DMS 273 treated with DMSO at 0.1 percent for 48 hours (cell line): ENCODE results near the gene FBXO7.
"Not testable (repeated sequence)": the region's sequence is repeated elsewhere in the genome, so short reads cannot be mapped to it uniquely, and the experiment has no call there.

Experiments
- DNase-seq: peaks from one replicate; lab custom pipeline; 2025; lab: John Stamatoyannopoulos, UW

The FBXO7 gene

DNA sequence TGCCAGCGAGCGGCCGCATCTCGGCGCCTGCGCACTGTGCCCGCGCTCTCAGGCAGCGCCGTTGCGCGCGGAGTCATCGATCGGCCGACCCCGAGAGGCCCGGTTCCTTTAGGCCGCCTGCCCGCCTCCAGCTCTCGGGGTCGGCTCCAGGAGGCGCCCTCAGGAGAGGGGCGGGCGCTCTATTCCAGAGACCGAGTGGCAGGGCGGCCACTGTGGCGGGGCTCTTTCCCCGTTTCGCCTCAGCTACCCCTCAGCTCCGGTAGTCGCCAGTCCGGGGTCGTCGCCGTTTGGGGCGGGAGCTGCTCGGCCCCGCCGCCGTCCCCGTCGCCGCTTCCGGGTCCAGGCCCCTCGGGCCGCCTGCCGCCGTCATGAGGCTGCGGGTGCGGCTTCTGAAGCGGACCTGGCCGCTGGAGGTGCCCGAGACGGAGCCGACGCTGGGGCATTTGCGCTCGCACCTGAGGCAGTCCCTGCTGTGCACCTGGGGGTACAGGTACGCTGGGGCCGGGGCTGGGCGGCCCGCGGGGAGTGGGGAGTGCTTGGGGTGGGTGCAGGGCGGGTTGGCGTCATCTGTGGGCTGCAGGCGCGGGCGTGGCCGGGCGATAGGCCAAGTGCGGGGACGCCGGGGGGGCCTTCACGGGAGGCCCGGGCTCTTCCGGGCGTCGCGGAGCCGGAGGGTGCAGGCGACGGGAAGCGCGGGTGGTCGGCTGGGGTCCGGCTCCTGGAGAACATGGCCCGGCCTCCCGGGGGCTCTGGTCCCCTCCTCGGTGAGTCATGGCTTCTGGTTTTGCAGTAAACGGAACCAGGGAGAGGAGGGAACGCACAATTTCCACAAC is at the start of gene FBXO7:
Gene FBXO7, plus strand, starts transcription at position 177 of the 833 bp plus-strand sequence. Its CDS starts 192 bp downstream, at position 369.
- DNase-seq: peak; percentile 40

DNA sequence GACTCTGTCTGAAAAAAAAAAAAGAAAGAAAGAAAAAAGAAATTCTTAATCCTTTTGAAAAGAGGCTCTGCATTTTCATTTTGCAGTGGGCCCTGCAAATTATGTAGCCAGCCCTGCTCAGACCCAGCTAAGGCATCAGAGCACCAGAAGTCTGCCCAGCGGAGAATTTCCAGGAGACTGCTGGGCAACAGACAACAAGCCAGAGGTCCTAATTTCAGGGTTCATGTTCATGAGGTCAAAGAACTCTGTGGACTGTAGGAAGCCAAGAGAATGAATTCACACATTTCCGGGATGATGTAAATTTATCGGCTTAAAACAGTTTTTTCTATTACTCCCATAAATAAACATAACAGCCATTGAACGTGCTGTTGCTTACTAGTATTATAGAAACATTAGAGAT is 47.7 kb upstream of the FBXO7 start:
- no peak for DNase-seq

DNA sequence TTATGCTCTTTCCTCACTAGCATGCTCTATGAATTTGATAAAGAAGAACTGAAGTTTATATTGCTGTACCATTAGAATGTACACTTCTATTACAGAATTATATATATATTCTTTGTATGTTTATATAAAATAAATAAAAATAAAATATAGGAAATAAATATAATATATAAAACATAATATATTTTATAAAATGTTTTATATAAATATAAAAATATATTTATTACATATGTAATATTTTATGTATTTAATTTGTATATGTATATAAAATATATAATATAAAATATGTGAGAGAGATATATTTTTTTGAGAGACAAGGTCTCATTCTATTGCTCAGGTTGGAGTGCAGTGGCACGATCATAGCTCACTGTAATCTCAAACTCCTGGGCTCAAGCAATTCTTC is 44.3 kb upstream of the FBXO7 start:
- no peak for DNase-seq

DNA sequence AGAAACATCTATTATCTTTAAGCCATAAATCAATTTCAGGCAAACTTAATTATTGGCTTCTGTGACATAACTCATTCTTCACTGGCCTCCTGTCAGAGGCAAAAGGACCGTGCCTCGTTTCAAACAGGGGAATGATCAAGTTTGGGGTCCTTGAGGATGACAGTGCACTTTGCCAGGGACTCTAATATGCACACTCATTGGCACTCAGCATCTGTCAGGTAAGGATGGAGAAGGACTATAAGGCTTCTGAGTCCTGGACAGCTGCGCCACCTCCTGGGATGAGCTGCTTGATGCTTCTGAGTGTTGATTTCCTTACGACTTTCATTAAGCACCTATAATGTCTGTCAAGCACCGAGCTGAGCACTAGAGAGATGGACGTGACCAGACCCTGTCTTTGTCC is 30.5 kb upstream of the FBXO7 start:
- DNase-seq: no peak

GRCh38 chr22:32446321-32446720 is 28.3 kb upstream of the FBXO7 start:
- no peak for DNase-seq

- DNase-seq: no peak
Measured at GRCh38 chr22:32448980-32449379, 25.6 kb upstream of the FBXO7 start.

DNA sequence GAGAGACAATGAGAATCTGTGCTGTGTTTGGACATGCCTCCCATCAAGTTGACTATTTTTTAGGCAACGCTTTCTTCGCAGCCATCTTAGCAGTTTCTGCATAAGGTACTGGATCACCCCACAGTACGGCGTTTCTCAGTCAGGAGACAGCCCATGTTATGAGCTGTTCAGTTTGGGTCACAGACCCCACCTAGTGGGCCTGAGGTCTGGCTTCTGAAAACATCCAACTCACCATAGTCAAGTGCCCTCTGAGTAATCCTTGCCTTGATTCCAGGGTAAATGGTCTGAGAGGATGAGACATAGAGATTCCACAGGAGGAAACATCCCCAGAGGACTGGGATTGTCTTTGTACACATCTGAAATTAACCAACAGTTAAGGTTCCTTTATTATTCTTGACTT is 17.6 kb upstream of the FBXO7 start:
- no peak for DNase-seq

DNA sequence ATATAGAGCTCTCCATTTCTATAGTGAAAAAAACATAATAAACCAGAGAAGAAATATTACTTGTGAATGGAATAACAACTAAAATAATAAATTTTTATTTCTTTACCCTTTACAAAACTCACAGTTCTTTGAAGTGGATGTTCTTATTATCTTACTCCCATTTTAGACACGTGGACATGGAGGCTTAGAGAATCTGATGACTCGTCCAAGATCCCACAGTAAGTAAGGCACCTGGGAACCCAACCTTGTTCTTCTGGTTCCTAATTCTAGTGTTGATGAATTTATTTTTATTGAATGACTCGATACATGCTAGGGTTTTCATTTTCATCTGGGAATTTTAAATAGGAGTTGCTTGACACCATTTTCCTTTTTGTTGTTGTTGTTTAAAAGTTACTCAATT is 12.2 kb upstream of the FBXO7 start:
- no peak for DNase-seq

DNA sequence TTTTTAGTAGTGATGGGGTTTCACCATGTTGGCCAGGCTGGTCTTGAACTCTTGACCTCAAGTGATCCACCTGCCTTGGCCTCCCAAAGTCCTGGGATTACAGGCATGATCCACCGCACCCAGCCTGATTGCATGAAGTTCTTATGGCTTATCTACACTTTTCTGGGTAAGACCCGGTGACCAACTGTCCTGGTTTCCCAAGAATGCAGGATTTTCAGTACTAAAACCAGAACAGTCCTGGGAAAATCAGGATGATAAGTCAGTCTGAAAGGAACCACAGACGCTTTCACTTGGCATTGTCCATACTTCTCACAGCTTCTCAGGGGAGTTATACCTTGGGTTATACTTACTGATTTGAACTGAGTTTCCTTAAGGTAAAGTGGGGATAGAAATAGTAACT is 8.9 kb upstream of the FBXO7 start:
- no peak for DNase-seq

DNA sequence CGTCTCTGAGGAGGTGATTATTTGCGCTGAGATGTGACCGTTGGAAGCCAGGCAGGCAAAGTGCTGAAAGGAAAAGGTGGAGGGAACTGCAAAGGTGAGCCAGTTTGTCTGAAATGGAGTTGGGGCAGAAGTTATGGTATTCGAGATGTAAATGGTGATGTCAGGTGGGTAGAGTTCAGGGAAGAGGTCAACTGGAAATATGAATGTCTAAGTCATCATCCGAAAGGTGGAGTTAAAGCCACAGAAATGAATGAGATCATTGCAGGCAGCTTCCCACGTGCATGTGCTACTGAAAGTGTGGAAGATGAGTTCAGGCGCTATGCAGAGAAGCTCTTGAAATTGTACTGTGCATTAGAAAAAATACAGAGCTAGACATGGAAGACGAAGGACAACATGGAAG is 8.1 kb upstream of the FBXO7 start:
- DNase-seq: no peak

DNA sequence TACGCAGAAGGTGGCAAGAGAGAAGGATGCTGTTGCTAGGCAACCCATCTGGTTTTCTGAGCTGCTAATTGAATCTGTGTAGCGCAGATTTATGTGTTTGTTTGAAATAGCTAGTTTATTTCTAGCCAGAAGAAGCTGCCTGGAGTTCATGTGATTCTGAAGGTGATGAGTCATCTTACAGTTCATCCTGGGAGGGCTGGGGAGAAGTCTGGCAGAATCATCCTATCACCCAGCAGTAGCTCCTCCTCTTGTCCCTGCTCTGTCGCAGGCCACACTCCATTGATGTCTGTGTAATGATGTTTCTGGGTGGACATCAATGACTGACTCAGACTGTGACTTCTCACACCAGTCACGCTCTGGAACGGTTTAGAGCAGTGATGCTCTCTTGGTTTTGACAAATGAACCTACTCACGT is 4.8 kb upstream of the FBXO7 start:
- peak; percentile 29 for DNase-seq

DNA sequence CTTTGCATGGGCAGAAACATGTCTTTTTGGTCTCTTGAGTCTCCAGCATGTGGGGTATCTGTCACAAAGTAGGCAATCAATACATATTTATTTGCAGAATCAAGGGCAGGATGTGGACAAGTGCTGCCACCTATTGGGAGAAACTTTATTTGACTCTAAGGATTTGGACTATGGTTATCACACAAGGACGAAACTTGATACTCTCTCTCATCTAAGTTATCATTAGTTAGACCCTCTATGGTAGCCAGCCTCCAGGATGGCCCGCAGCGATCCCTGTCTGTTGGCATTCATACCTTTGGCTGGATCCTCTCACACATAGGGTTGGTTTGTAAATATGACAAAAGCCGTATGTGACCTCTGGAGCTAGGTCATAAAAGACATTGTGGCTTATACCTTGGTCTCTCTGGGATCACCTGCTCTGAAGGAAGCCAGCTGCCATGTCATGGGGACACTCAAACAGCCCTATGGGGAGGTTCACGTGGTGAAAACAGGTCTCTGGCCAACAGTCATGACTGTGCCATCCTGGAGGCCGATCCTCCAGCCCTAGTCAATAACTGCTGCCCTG is 1.1 kb upstream of the FBXO7 start:
- peak; percentile 5 for DNase-seq

DNA sequence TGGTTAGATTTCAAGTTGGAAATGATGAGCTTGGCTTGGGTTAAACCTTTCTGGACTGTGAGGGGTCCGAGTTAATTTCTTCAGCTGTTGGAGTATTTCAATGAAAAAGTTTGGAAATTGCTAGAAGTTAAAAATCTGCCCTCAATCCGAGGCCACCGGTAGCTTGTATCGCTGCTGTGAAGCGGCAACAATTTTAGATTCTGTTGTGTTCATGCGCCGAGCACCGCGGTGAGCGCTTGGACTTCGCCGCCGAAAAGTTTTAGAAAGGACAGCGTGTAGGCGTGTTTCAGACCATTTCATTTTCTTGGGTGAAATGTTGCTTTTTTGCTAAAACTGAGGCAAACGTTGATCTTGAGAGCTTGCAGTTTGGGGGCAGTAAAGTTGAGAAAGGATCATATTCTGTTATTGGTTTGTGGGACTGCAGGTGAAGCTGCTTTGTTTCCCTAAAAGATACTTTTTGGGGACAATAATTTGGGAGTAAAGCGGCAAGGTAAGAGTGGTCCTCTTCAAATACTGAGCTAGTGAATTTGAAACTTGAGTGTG is 928 bp downstream of the FBXO7 start:
- no peak for DNase-seq

GRCh38 chr22:32476281-32477195 is 1.9 kb downstream of the FBXO7 start:
- no peak for DNase-seq

DNA sequence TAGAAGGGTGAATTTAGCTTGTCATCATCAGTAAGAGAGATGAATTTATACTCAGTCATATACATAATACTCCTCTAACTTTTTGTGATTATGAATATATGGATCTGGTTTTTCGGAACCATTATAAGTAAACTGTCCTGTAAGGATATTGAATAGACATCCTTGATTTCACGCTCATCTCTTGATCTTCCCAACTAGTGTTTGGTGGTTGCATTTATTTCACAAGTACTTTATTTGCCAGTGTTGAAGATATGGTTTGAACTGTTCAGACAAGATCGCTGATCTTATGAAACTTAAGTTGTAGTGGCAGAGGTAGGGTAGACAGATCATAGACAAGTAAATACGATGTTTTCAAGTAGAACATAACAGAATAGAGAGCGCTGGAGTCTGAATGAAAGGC is 3.0 kb downstream of the FBXO7 start:
- DNase-seq: no peak

DNA sequence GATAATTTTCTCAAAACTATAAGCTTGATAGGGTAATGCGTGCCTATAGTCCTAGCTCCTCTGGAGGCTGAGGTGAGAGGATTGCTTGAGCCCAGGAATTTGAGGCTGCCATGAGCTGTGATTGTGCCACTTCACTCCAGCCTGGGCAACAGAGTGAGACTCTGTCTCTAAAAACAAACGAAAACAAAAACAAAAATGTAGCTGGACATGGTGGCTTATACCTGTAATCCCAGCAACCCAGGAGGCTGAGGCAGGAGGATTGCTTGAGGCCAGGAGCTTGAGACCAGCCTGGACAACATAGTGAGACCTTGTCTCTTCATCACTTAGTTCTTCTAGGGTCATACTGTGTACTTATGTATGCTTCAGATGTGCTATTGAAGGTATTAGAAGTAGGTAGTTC is 3.9 kb downstream of the FBXO7 start:
- not testable (repeated sequence) for DNase-seq

DNA sequence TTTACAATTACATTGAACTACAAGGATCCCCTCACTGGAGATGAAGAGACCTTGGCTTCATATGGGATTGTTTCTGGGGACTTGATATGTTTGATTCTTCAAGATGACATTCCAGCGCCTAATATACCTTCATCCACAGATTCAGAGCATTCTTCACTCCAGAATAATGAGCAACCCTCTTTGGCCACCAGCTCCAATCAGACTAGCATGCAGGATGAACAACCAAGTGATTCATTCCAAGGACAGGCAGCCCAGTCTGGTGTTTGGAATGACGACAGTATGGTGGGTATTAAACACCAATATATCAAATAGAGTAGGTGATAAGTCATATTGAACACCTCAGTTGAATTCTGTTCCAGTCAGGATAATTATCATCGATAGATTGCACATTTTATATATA is 4.4 kb downstream of the FBXO7 start:
- DNase-seq: no peak

- no peak for DNase-seq
Measured at GRCh38 chr22:32480238-32480637, 5.6 kb downstream of the FBXO7 start.

GRCh38 chr22:32482708-32483107 is 8.1 kb downstream of the FBXO7 start:
- no peak for DNase-seq

- DNase-seq: no peak
Measured at GRCh38 chr22:32486656-32487390, 12.2 kb downstream of the FBXO7 start.

DNA sequence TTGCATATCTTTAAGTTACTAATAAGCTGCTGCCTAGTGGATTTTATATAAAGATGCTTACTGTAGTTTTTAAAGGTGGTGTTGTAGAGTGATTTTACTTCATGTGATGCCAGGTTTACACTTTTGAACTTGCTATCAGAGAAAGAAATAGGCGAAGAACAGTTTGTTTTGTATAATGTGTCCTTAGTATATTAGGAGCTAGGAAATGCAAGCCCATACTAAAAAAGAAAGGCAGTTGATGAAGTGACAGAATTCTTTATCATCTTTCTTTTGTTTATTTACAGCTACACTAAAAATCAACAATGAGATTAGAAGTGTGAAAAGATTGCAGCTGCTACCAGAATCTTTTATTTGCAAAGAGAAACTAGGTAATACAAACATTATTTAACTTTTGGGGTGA is 12.8 kb downstream of the FBXO7 start:
- no peak for DNase-seq

- DNase-seq: no peak
Measured at GRCh38 chr22:32489377-32489776, 14.8 kb downstream of the FBXO7 start.
